GM23248 (cell line): Measurements from ENCODE around the gene TGFBI. TPM values are rescaled to one million over a fixed set of nuclear protein-coding genes. Genes with fewer than 3 reads are reported as not detected.
A peak's percentile ranks its signal among the peaks of the same experiment; 100 is the strongest.

ENCODE experiments used
- DNase-seq: peaks from one replicate; pipeline ENCODE4 v3.0.0-alpha.2; 2015
- H2AFZ ChIP-seq: fragments of 200-600 bp; sonication (generic); 2 replicates; pipeline ENCODE4 v1.6.1; 2016; ENCODE audit warnings: antibody characterized with exemption
- H3F3A ChIP-seq: fragments of 200-600 bp; sonication (generic); 2 replicates; pipeline ENCODE4 v1.6.1; 2016; ENCODE audit warnings: mild to moderate bottlenecking, antibody characterized with exemption, mixed run types; ENCODE audit not compliant: insufficient read depth
- H3K27ac ChIP-seq: fragments of 200-600 bp; sonication (generic); 2 replicates; pipeline ENCODE4 v1.5.1; 2016; ENCODE audit warnings: mild to moderate bottlenecking
- H3K27me3 ChIP-seq: fragments of 200-600 bp; sonication (generic); replicated peaks from 2 replicates; pipeline ENCODE4 v1.6.1; 2016; ENCODE audit warnings: mild to moderate bottlenecking; ENCODE audit not compliant: insufficient read depth
- H3K36me3 ChIP-seq: fragments of 200-600 bp; sonication (generic); 2 replicates; pipeline ENCODE4 v1.6.1; 2016; ENCODE audit warnings: low read depth, mild to moderate bottlenecking
- H3K4me1 ChIP-seq: fragments of 200-600 bp; sonication (generic); 2 replicates; pipeline ENCODE4 v1.6.1; 2016; ENCODE audit warnings: mild to moderate bottlenecking; ENCODE audit not compliant: insufficient read depth
- H3K4me2 ChIP-seq: fragments of 200-600 bp; sonication (generic); one replicate; pipeline ENCODE4 v1.6.1; 2016; ENCODE audit warnings: mild to moderate bottlenecking; ENCODE audit not compliant: unreplicated experiment
- H3K4me3 ChIP-seq: fragments of 200-600 bp; sonication (generic); 2 replicates; pipeline ENCODE4 v1.5.1; 2016; ENCODE audit warnings: mild to moderate bottlenecking
- H3K79me2 ChIP-seq: fragments of 200-600 bp; sonication (generic); 2 replicates; pipeline ENCODE4 v1.6.1; 2016; ENCODE audit warnings: mild to moderate bottlenecking; ENCODE audit not compliant: insufficient read depth
- H3K9ac ChIP-seq: fragments of 200-600 bp; sonication (generic); 2 replicates; pipeline ENCODE4 v1.6.1; 2016; ENCODE audit warnings: mild to moderate bottlenecking
- H3K9me2 ChIP-seq: fragments of 200-600 bp; sonication (generic); 2 replicates; pipeline ENCODE4 v1.6.1; 2016; ENCODE audit warnings: mixed run types, mild to moderate bottlenecking, moderate library complexity; ENCODE audit not compliant: insufficient read depth
- H3K9me3 ChIP-seq: fragments of 200-600 bp; sonication (generic); one replicate; pipeline ENCODE4 v1.6.1; 2017; ENCODE audit warnings: low read depth
- H4K20me1 ChIP-seq: fragments of 200-600 bp; sonication (generic); 2 replicates; pipeline ENCODE4 v1.6.0; 2016; ENCODE audit not compliant: insufficient read depth
- EZH2 ChIP-seq: fragments of 200-600 bp; sonication (generic); IDR thresholded peaks from 2 replicates; pipeline ENCODE4 v1.6.1; 2018; ENCODE audit warnings: antibody characterized with exemption, mild to moderate bottlenecking; ENCODE audit not compliant: insufficient read depth, poor library complexity, severe bottlenecking
- EZH2phosphoT487 ChIP-seq: fragments of 200-600 bp; sonication (generic); IDR thresholded peaks from 2 replicates; pipeline ENCODE4 v1.6.1; 2018; ENCODE audit warnings: antibody characterized with exemption, moderate library complexity, mild to moderate bottlenecking, low read depth; ENCODE audit not compliant: insufficient read depth
- WGBS, 2 experiments: methylation state at CpG; one replicate each; pipeline ENCODE4 v1.1.6; 2015 to 2017; ENCODE audit warnings: low lambda C conversion rate in 2 of 2, low coverage in 1 of 2; ENCODE audit errors: missing lambda C conversion rate in 2 of 2; 5-methylcytosine and 5-hydroxymethylcytosine counted together
- in situ Hi-C: fragments of 300-500 bp; cut with MboI; formaldehyde crosslinking; loops from 2 replicates; pipeline ENCODE4 v1.15.0; 2020
- polyA plus RNA-seq: library from polyadenylated mRNA; unstranded; fragments of >200 nt; fragmentation: Nextera tagmentation; extraction: Ambion mirVana; gene quantifications from 2 replicates; pipeline ENCODE4 v1.2.1, GENCODE V29; 2016
- total RNA-seq: library from RNA; depleted of rRNA; stranded (reverse); fragments of >200 nt; shearing (Covaris generic); gene quantifications from 2 replicates; pipeline ENCODE4 v1.2.3, GENCODE V29; 2014

Gene TGFBI
- total and polyA plus RNA-seq, 2 experiments from 2014 or later: 7,109 to 7,159 TPM

DNA sequence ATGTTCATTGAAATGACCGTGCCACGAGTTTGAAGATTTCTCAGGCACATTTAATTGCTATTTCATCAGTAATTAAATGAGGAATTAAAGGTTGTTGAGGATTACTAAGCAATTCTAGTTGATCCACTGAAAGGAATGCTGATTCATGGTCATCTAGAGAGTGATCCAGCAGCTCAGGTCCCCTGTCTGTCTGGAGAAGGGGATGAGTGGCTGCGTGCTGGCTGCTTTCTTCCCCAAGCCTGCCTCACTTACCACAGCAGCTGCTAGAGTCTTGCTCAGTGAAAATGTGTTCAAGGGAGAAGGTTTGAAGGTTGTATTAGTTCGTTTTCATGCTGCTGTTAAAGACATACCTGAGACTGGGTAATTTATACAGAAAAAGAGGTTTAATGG, 7.8 kb upstream of the TGFBI start:
- 26 to 28% methylated on average over 4 of the region's 4 CpGs for WGBS, 2 experiments

DNA sequence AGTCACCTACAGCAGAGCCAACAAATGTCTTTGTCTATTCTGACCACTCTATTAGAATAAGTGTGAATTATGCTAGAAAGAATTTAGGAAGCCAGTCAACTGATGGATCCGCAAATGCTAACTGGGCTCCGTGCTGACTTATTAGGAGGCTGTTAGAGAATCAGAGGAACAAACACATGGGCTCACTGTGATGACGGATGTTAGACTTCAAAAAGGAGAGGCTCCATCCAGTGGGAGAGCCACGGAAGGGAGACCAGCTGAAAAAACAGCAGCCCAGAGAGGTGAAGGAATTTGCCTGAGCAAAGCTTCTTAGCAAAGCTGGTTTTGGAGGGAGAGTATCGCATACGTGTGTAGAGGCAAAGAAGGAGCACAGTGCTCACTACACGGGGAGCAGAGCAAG, 5.8 kb upstream of the TGFBI start:
- H3K27ac ChIP-seq: peak overlapping the region; percentile 98
- peaks cover 5% of the 10 kb centered on the region; the same call in 1 of the 2 replicates for H3K79me2 ChIP-seq
- H3K27me3 ChIP-seq: no peaks in the 10 kb centered on the region
- H2AFZ ChIP-seq: no peak overlapping the region
- H3K36me3 ChIP-seq: no peaks in the 10 kb centered on the region
- H3K9me3 ChIP-seq: no peaks in the 10 kb centered on the region
- peaks cover 68% of the 10 kb centered on the region for H3K4me1 ChIP-seq
- peaks cover 71% of the 10 kb centered on the region for H3F3A ChIP-seq
- H3K9ac ChIP-seq: peak overlapping the region; percentile 79
- H4K20me1 ChIP-seq: no peaks in the 10 kb centered on the region
- H3K4me3 ChIP-seq: no peak overlapping the region
- in situ Hi-C loops: no loop called here
- no peaks in the 10 kb centered on the region for H3K9me2 ChIP-seq
- H3K4me2 ChIP-seq: peak overlapping the region; percentile 61
- no peak for DNase-seq
- 96 to 97% methylated on average over 7 of the region's 7 CpGs for WGBS, 2 experiments
- TF ChIP-seq EZH2: no peak
- no peak for TF ChIP-seq EZH2phosphoT487

More for the DNA sequence above, 7.8 kb upstream of the TGFBI start:
- Histone ChIP-seq H3K27me3 (no peaks in the 10 kb centered on the region), H3K9me3 (no peaks in the 10 kb centered on the region), H4K20me1 (no peaks in the 10 kb centered on the region), H3K79me2 (no peaks in the 10 kb centered on the region), H3K9me2 (no peaks in the 10 kb centered on the region), H3K36me3 (no peaks in the 10 kb centered on the region), H3K4me3 (peak overlapping the region; percentile 31), H3K4me1 (peaks cover 86% of the 10 kb centered on the region), H3F3A (peaks cover 86% of the 10 kb centered on the region), H3K27ac (peak overlapping the region; percentile 100), H3K4me2 (peak overlapping the region; percentile 68), H3K9ac (peak overlapping the region; percentile 88), H2AFZ (no peak overlapping the region)
- DNase-seq: peak; percentile 89
- TF ChIP-seq EZH2phosphoT487: no peak
- no peak for TF ChIP-seq EZH2
- in situ Hi-C loops: no loop called here

DNA sequence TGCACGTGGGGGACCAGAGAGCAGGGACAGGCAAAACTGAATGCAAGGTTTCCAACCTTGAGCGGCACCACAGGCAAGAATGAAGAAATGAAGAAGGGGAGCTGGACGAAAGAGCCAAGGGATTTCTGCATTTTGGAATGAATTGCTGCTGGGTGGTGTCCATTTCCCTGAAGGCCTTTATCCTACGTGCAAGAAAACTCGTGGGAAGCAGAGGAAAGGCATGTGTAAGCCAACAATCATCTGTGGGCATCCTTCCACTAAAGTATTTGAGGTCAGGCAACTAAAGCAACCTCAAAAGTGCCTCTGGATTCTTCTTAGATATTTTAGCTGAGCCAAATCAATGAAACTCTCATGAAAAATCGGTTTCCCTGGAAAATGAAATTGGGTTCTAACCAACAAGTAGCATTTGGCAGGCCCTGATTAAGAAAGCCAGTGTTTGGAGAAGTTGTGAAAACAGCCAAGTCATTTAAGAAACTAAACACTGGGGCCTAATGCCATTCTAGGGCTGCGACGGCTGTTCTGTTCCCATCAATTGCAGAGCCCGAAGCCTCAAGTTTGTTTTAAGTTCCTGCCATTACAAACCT, 4.7 kb upstream of the TGFBI start:
- H3K4me2 ChIP-seq: peak overlapping the region; percentile 63
- in situ Hi-C loops: no loop called here
- no peak overlapping the region for H2AFZ ChIP-seq
- H3K36me3 ChIP-seq: no peaks in the 10 kb centered on the region
- TF ChIP-seq EZH2phosphoT487 (0 out of 2 replicates have a peak, but pooled peaks have one; percentile 40), EZH2 (no peak)
- peak; percentile 97 for DNase-seq
- peaks cover 58% of the 10 kb centered on the region for H3K4me1 ChIP-seq
- peak overlapping the region; percentile 98 for H3K27ac ChIP-seq
- H3K79me2 ChIP-seq: peaks cover 13% of the 10 kb centered on the region
- WGBS, 2 experiments: 16 to 20% methylated on average over 8 to 9 of the region's 9 CpGs
- H3K27me3 ChIP-seq: no peaks in the 10 kb centered on the region
- H3K4me3 ChIP-seq: 0 out of 2 replicates have a peak overlapping the region, but pooled peaks have one; percentile 7
- H4K20me1 ChIP-seq: no peaks in the 10 kb centered on the region
- H3K9me2 ChIP-seq: no peaks in the 10 kb centered on the region
- H3F3A ChIP-seq: peaks cover 60% of the 10 kb centered on the region
- H3K9me3 ChIP-seq: no peaks in the 10 kb centered on the region
- H3K9ac ChIP-seq: peak overlapping the region; percentile 79

DNA sequence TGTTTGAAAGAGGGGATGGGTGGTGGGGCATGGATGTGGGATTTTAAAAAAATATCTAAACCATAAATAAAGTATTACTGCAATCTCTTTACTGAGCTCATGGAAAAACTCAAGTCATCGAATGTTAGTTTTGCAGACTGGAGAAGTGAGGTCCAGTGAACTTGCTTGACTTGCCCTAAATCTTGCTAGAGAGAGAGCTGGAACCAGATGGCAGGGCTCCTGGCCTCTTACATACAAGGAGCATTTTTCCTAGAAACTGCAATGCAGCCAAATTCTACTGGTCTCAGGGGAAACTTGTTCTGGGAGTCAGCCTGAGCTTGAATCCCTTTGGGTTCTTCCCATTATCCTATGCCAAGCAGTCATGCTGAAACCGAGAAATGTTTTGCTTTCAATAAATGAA, 2.9 kb upstream of the TGFBI start:
- Histone ChIP-seq H3K9ac (peak overlapping the region; percentile 79; the same call in 1 of the 2 replicates), H3K27me3 (no peaks in the 10 kb centered on the region), H2AFZ (no peak overlapping the region), H3K4me1 (peaks cover 46% of the 10 kb centered on the region), H3K9me3 (no peaks in the 10 kb centered on the region), H3K27ac (peak overlapping the region; percentile 98; the same call in 1 of the 2 replicates), H3K4me3 (no peak overlapping the region), H4K20me1 (no peaks in the 10 kb centered on the region), H3F3A (peaks cover 59% of the 10 kb centered on the region), H3K36me3 (no peaks in the 10 kb centered on the region; the same call in 1 of the 2 replicates), H3K9me2 (no peaks in the 10 kb centered on the region), H3K4me2 (no peak overlapping the region), H3K79me2 (peaks cover 32% of the 10 kb centered on the region)
- DNase-seq: peak; percentile 62
- TF ChIP-seq EZH2: no peak
- 89 to 93% methylated on average over 2 of the region's 2 CpGs for WGBS, 2 experiments
- in situ Hi-C loops: no loop called here
